GM12872 (cell line): Measurements from ENCODE around the gene NSL1.

Source experiments
- CTCF ChIP-seq: IDR thresholded peaks from 3 replicates; pipeline ENCODE4 v1.5.1; 2011; ENCODE audit warnings: low read depth, mild to moderate bottlenecking, low read length, moderate library complexity; ENCODE audit not compliant: insufficient read depth

NSL1 gene

GRCh38 chr1:212791676-212792395 is at the start of gene NSL1, which contains the start of gene TATDN3:
NSL1 (minus strand) TSS chr1:212791777; CDS start chr1:212791763, 14 bp downstream.
TATDN3 (plus strand) TSS chr1:212791894; CDS start chr1:212791922, 28 bp downstream.
- TF ChIP-seq CTCF, result no peak

GRCh38 chr1:212838145-212838544 is 46.6 kb upstream of the NSL1 start:
- no peak for TF ChIP-seq CTCF

GRCh38 chr1:212828395-212828794 is 36.8 kb upstream of the NSL1 start:
- TF ChIP-seq CTCF, result no peak

- TF ChIP-seq CTCF, result no peak
These were observed 36.3 kb upstream of the NSL1 start for GRCh38 chr1:212827831-212828278.

- TF ChIP-seq CTCF, result no peak
These were observed 35.7 kb upstream of the NSL1 start for GRCh38 chr1:212827171-212827776.

GRCh38 chr1:212825798-212826452 is 34.3 kb upstream of the NSL1 start:
- no peak for TF ChIP-seq CTCF

GRCh38 chr1:212824201-212824600 is 32.6 kb upstream of the NSL1 start:
- TF ChIP-seq CTCF, result no peak
